ENCODE measurements around the gene OARD1.

DNA sequence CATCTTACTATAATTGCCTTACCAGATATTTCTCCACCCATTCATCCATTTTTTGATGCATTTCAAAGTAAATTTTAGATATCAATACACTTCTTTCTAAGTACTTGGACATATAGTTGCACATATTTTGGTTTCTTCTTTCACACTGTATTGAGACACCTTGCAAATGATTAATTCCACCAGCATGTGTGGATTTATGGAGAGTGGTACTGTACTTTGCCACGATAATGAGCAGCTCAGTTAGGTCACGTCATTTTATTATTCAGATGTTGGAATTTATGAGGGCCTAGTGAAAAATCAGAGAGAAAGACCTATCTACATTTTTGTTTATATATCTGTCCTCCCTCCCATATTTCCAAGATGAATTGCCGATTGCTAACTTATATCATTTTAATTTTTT, 5.9 kb upstream of the OARD1 start:
- TF ChIP-seq EP300 (IDR thresholded peaks at IDR 0.05; ENCODE audit: borderline replicate concordance in 1 of 2, control insufficient read depth in 1 of 2, low read depth in 2 of 2, low read length in 2 of 2) = no peak
- TF ChIP-seq POLR2AphosphoS5 (IDR thresholded peaks at IDR 0.05; ENCODE audit: low read length) = no peak
- no peak for TF ChIP-seq CTCF (IDR thresholded peaks at IDR 0.05 in 2 of 3, conservative IDR thresholded peaks at IDR 0.05 in 1 of 3; ENCODE audit: control insufficient read depth in 2 of 3, extremely low read depth in 1 of 3, insufficient read depth in 1 of 3, low read depth in 3 of 3, low read length in 3 of 3)
- no peak for TF ChIP-seq PAX8 (IDR thresholded peaks at IDR 0.05)
- no peak for TF ChIP-seq CREB1 (IDR thresholded peaks at IDR 0.05; ENCODE audit: low read depth)

Measured in GM12878 (cell line).